Adrenal gland (tissue), 5 donors: ENCODE data around the gene PPM1A.

ENCODE experiments used
- POLR2A ChIP-seq, 2 donors: fragments of 450-650 bp; IDR thresholded peaks; one replicate each; pipeline ENCODE4 v1.6.1; 2017; ENCODE audit warnings: antibody characterized with exemption in 2 of 2, mild to moderate bottlenecking in 2 of 2, moderate library complexity in 1 of 2
- TF ChIP-seq, protein P1 (sequence below), 6 experiments: fragments of 450-650 bp in 4 of 6; fragments of 200-600 bp in 2 of 6; sonication (generic) in 1 of 6; IDR thresholded peaks; 1 replicate in 5 of 6; 2 replicates in 1 of 6; pipeline versions ENCODE4 v1.5.1 to v1.8.0; 2016 to 2021; ENCODE audit warnings: antibody characterized with exemption in 6 of 6, mild to moderate bottlenecking in 2 of 6, moderate library complexity in 1 of 6
- donor health status: DM: no; HTN: no; CAD: no.

DNA sequence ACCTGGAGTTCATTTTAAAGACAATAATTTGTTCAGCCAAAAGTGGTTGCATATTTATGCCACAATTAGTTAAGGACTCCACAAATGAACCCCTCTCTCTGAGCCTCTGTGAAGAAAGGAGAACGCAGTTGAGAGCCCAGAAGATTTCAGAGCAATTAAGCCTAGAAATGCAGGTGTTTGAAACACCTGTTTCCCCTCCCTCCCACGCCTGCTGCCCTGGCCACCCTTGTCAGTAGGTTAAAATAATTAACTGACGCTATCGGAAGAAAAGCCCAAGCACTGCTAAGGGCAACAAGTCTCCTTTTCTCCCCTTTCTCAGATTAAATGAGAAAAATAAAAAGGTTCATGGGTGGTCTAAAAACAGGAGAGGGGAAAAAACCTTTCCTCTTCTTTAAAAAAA lies 99.2 kb downstream of the PPM1A start:
- TF ChIP-seq, protein P1, sequence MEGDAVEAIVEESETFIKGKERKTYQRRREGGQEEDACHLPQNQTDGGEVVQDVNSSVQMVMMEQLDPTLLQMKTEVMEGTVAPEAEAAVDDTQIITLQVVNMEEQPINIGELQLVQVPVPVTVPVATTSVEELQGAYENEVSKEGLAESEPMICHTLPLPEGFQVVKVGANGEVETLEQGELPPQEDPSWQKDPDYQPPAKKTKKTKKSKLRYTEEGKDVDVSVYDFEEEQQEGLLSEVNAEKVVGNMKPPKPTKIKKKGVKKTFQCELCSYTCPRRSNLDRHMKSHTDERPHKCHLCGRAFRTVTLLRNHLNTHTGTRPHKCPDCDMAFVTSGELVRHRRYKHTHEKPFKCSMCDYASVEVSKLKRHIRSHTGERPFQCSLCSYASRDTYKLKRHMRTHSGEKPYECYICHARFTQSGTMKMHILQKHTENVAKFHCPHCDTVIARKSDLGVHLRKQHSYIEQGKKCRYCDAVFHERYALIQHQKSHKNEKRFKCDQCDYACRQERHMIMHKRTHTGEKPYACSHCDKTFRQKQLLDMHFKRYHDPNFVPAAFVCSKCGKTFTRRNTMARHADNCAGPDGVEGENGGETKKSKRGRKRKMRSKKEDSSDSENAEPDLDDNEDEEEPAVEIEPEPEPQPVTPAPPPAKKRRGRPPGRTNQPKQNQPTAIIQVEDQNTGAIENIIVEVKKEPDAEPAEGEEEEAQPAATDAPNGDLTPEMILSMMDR (IDR thresholded peaks at IDR 0.05), result no peak
- TF ChIP-seq POLR2A (IDR thresholded peaks at IDR 0.05), result no peak
